ENCODE data around the gene PCSK5.

PCSK5 gene

GRCh38 chr9:76032797-76033373 is 142.4 kb downstream of the PCSK5 start:
- H3K27me3 ChIP-seq (ENCODE audit: control insufficient read depth in 1 of 2, insufficient read depth in 1 of 2, low read length in 2 of 2), result no peaks in the 10 kb centered on the region
- H2BK12ac ChIP-seq (ENCODE audit: low read length in 2 of 2), result no peak overlapping the region
- H2BK5ac ChIP-seq (ENCODE audit: low read depth, low read length, poor library complexity, severe bottlenecking), result no peak overlapping the region
- no peak overlapping the region for H2BK15ac ChIP-seq (ENCODE audit: low read depth, poor library complexity, severe bottlenecking)
- no peaks in the 10 kb centered on the region for H3K4me1 ChIP-seq (ENCODE audit: control insufficient read depth, insufficient read depth, low read depth, low read length)
- no peak overlapping the region for H3K4ac ChIP-seq (ENCODE audit: low read depth in 1 of 2, low read length in 2 of 2)
- H2BK120ac ChIP-seq (ENCODE audit: low read depth, low read length), result no peak overlapping the region
- no peaks in the 10 kb centered on the region for H3K36me3 ChIP-seq (ENCODE audit: control insufficient read depth in 1 of 2, insufficient read depth in 2 of 2, low read depth in 1 of 2, low read length in 2 of 2)
- H3K79me1 ChIP-seq (replicated peaks; ENCODE audit: low read length, poor library complexity, severe bottlenecking), result no peaks in the 10 kb centered on the region
- H3K9ac ChIP-seq (ENCODE audit: low read length), result no peak overlapping the region
- no peak overlapping the region for H2AFZ ChIP-seq (ENCODE audit: low read depth, low read length)
- H4K91ac ChIP-seq (ENCODE audit: low read length), result no peak overlapping the region
- DNase-seq, result no peak
- H3K14ac ChIP-seq (ENCODE audit: low read length in 2 of 2), result no peak overlapping the region
- 98% methylated on average over 2 of the region's 6 CpGs for WGBS
- H2AK5ac ChIP-seq (ENCODE audit: low read length, severe bottlenecking), result no peak overlapping the region
- H3K4me2 ChIP-seq (ENCODE audit: low read length, poor library complexity, severe bottlenecking), result no peak overlapping the region
- no peak overlapping the region for H4K8ac ChIP-seq (ENCODE audit: low read length)
- H3K27ac ChIP-seq (ENCODE audit: low read length, poor library complexity, severe bottlenecking), result no peak overlapping the region
- no peak overlapping the region for H3K18ac ChIP-seq (ENCODE audit: low read depth in 1 of 2, low read length in 2 of 2)
- no peak overlapping the region for H3K23ac ChIP-seq (ENCODE audit: low read length in 2 of 2)
- no peak overlapping the region for H3K4me3 ChIP-seq (ENCODE audit: insufficient read depth in 1 of 2, low read depth in 1 of 2, low read length in 2 of 2)
- H3K9me3 ChIP-seq (ENCODE audit: control insufficient read depth, low read length), result no peaks in the 10 kb centered on the region

DNA sequence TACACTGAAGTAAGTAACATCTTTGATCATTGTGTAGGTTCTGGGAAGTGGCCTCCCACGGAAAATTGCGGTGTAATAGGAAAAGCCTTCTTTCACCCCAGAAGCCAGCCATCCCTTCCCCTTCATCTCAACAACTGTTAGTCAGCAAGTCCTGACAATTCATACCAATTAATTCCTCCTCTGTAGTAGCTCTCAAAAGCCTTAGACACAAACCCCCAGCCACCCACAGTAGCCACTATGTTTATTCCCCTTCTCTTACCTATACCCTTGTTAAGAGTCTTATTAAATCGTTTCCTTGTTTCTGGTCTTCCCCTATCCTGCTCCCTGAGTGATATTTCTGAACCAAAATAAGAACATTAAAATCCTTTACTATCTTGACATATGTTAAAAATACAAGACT is 143.6 kb downstream of the PCSK5 start:
- no peak overlapping the region for H3K18ac ChIP-seq (ENCODE audit: low read depth in 1 of 2, low read length in 2 of 2)
- H3K4me2 ChIP-seq (ENCODE audit: low read length, poor library complexity, severe bottlenecking), result no peak overlapping the region
- H3K79me1 ChIP-seq (replicated peaks; ENCODE audit: low read length, poor library complexity, severe bottlenecking), result no peaks in the 10 kb centered on the region
- no peak overlapping the region for H2BK15ac ChIP-seq (ENCODE audit: low read depth, poor library complexity, severe bottlenecking)
- no peak for DNase-seq
- H3K27ac ChIP-seq (ENCODE audit: low read length, poor library complexity, severe bottlenecking), result no peak overlapping the region
- no peaks in the 10 kb centered on the region for H3K27me3 ChIP-seq (ENCODE audit: control insufficient read depth in 1 of 2, insufficient read depth in 1 of 2, low read length in 2 of 2)
- no peak overlapping the region for H2AFZ ChIP-seq (ENCODE audit: low read depth, low read length)
- H2BK12ac ChIP-seq (ENCODE audit: low read length in 2 of 2), result no peak overlapping the region
- H3K14ac ChIP-seq (ENCODE audit: low read length in 2 of 2), result no peak overlapping the region
- H3K36me3 ChIP-seq (ENCODE audit: control insufficient read depth in 1 of 2, insufficient read depth in 2 of 2, low read depth in 1 of 2, low read length in 2 of 2), result no peaks in the 10 kb centered on the region
- no peaks in the 10 kb centered on the region for H3K9me3 ChIP-seq (ENCODE audit: control insufficient read depth, low read length)
- H4K91ac ChIP-seq (ENCODE audit: low read length), result no peak overlapping the region
- no peak overlapping the region for H3K9ac ChIP-seq (ENCODE audit: low read length)
- H3K4ac ChIP-seq (ENCODE audit: low read depth in 1 of 2, low read length in 2 of 2), result no peak overlapping the region
- 95% methylated on average over 3 of the region's 3 CpGs for WGBS
- no peak overlapping the region for H2AK5ac ChIP-seq (ENCODE audit: low read length, severe bottlenecking)
- H4K8ac ChIP-seq (ENCODE audit: low read length), result no peak overlapping the region
- H2BK120ac ChIP-seq (ENCODE audit: low read depth, low read length), result no peak overlapping the region
- no peak overlapping the region for H3K23ac ChIP-seq (ENCODE audit: low read length in 2 of 2)
- H3K4me1 ChIP-seq (ENCODE audit: control insufficient read depth, insufficient read depth, low read depth, low read length), result no peaks in the 10 kb centered on the region
- no peak overlapping the region for H3K4me3 ChIP-seq (ENCODE audit: insufficient read depth in 1 of 2, low read depth in 1 of 2, low read length in 2 of 2)
- no peak overlapping the region for H2BK5ac ChIP-seq (ENCODE audit: low read depth, low read length, poor library complexity, severe bottlenecking)

DNA sequence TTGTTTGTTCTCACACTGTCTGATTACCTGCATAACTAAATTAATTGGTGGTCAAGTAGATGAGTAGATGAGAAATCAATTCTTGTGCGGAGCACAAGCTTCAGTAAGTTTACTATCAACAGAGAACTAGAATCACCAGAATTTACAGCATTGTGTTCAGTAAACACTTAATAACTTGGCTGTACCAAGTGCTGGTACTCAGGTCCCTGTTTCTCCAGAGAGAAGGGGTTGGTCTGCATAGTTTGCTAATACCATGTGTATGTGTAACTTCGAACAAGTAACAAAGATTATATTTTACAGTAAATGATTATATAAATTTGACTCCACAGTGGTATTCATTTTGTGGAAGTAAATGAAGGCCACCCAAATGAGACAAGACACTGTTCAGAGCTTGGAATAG is 146.3 kb downstream of the PCSK5 start:
- H3K9me3 ChIP-seq (ENCODE audit: control insufficient read depth, low read length), result no peaks in the 10 kb centered on the region
- H3K4me1 ChIP-seq (ENCODE audit: control insufficient read depth, insufficient read depth, low read depth, low read length), result no peaks in the 10 kb centered on the region
- no peak overlapping the region for H2BK5ac ChIP-seq (ENCODE audit: low read depth, low read length, poor library complexity, severe bottlenecking)
- no peak overlapping the region for H3K23ac ChIP-seq (ENCODE audit: low read length in 2 of 2)
- no peak overlapping the region for H3K27ac ChIP-seq (ENCODE audit: low read length, poor library complexity, severe bottlenecking)
- H3K36me3 ChIP-seq (ENCODE audit: control insufficient read depth in 1 of 2, insufficient read depth in 2 of 2, low read depth in 1 of 2, low read length in 2 of 2), result no peaks in the 10 kb centered on the region
- H3K4me3 ChIP-seq (ENCODE audit: insufficient read depth in 1 of 2, low read depth in 1 of 2, low read length in 2 of 2), result no peak overlapping the region
- no peak overlapping the region for H2BK12ac ChIP-seq (ENCODE audit: low read length in 2 of 2)
- H2BK15ac ChIP-seq (ENCODE audit: low read depth, poor library complexity, severe bottlenecking), result no peak overlapping the region
- H3K14ac ChIP-seq (ENCODE audit: low read length in 2 of 2), result no peak overlapping the region
- H3K27me3 ChIP-seq (ENCODE audit: control insufficient read depth in 1 of 2, insufficient read depth in 1 of 2, low read length in 2 of 2), result no peaks in the 10 kb centered on the region
- no peak overlapping the region for H3K9ac ChIP-seq (ENCODE audit: low read length)
- H4K91ac ChIP-seq (ENCODE audit: low read length), result no peak overlapping the region
- H2AK5ac ChIP-seq (ENCODE audit: low read length, severe bottlenecking), result no peak overlapping the region
- no peak overlapping the region for H2AFZ ChIP-seq (ENCODE audit: low read depth, low read length)
- DNase-seq, result no peak
- WGBS, result no CpG with 5 or more reads among the region's 2 CpGs
- no peak overlapping the region for H2BK120ac ChIP-seq (ENCODE audit: low read depth, low read length)
- no peak overlapping the region for H3K18ac ChIP-seq (ENCODE audit: low read depth in 1 of 2, low read length in 2 of 2)
- H3K79me1 ChIP-seq (replicated peaks; ENCODE audit: low read length, poor library complexity, severe bottlenecking), result no peaks in the 10 kb centered on the region
- no peak overlapping the region for H4K8ac ChIP-seq (ENCODE audit: low read length)
- H3K4ac ChIP-seq (ENCODE audit: low read depth in 1 of 2, low read length in 2 of 2), result no peak overlapping the region
- no peak overlapping the region for H3K4me2 ChIP-seq (ENCODE audit: low read length, poor library complexity, severe bottlenecking)

DNA sequence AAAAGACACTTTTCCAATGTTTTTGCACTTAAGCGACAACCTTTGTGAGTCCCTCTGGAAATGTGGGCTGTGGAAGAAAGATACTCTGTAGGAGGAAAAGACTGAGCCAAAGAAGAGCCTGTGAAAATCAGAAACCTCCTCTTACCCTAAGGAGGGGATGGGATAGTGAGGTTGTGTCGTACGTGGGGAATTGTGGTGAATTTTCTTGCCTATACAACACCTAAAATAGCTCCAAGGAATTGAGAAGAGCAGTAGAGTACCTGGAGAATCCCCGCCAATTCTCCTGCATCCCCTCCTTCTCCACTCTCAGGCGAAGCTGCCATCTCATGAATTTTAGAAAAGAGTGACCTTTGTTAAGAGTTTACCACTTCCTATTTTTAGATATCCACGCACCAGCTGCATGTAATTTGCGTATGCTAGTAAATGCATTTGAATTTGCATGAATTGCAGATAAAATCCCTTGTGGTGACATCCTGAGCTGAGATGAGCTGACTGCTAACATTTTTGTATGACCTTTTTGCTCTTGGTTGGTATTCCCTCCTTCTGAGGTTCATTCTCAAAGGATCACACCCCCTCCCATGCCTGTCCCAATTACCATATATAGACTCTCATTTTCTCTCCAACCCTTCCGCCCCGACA is 147.2 kb downstream of the PCSK5 start:
- H2BK5ac ChIP-seq (ENCODE audit: low read depth, low read length, poor library complexity, severe bottlenecking), result no peak overlapping the region
- no peak overlapping the region for H3K18ac ChIP-seq (ENCODE audit: low read depth in 1 of 2, low read length in 2 of 2)
- no peak overlapping the region for H2BK15ac ChIP-seq (ENCODE audit: low read depth, poor library complexity, severe bottlenecking)
- no peaks in the 10 kb centered on the region for H3K79me1 ChIP-seq (replicated peaks; ENCODE audit: low read length, poor library complexity, severe bottlenecking)
- no peak overlapping the region for H3K4me3 ChIP-seq (ENCODE audit: insufficient read depth in 1 of 2, low read depth in 1 of 2, low read length in 2 of 2)
- H3K9ac ChIP-seq (ENCODE audit: low read length), result no peak overlapping the region
- WGBS, result 95% methylated on average over 6 of the region's 9 CpGs
- H3K9me3 ChIP-seq (ENCODE audit: control insufficient read depth, low read length), result no peaks in the 10 kb centered on the region
- no peaks in the 10 kb centered on the region for H3K36me3 ChIP-seq (ENCODE audit: control insufficient read depth in 1 of 2, insufficient read depth in 2 of 2, low read depth in 1 of 2, low read length in 2 of 2)
- H3K27me3 ChIP-seq (ENCODE audit: control insufficient read depth in 1 of 2, insufficient read depth in 1 of 2, low read length in 2 of 2), result no peaks in the 10 kb centered on the region
- H2BK12ac ChIP-seq (ENCODE audit: low read length in 2 of 2), result no peak overlapping the region
- no peak overlapping the region for H2BK120ac ChIP-seq (ENCODE audit: low read depth, low read length)
- no peaks in the 10 kb centered on the region for H3K4me1 ChIP-seq (ENCODE audit: control insufficient read depth, insufficient read depth, low read depth, low read length)
- no peak overlapping the region for H4K91ac ChIP-seq (ENCODE audit: low read length)
- no peak overlapping the region for H3K27ac ChIP-seq (ENCODE audit: low read length, poor library complexity, severe bottlenecking)
- no peak overlapping the region for H3K23ac ChIP-seq (ENCODE audit: low read length in 2 of 2)
- no peak overlapping the region for H4K8ac ChIP-seq (ENCODE audit: low read length)
- H2AFZ ChIP-seq (ENCODE audit: low read depth, low read length), result no peak overlapping the region
- H2AK5ac ChIP-seq (ENCODE audit: low read length, severe bottlenecking), result no peak overlapping the region
- no peak overlapping the region for H3K14ac ChIP-seq (ENCODE audit: low read length in 2 of 2)
- H3K4me2 ChIP-seq (ENCODE audit: low read length, poor library complexity, severe bottlenecking), result no peak overlapping the region
- no peak overlapping the region for H3K4ac ChIP-seq (ENCODE audit: low read depth in 1 of 2, low read length in 2 of 2)
- DNase-seq, result no peak
